HL-60 (cell line): Measurements from ENCODE around the gene TMEM240.

Experiments
- DNase-seq, 2 experiments: peaks; one replicate each; pipeline ENCODE4 v3.0.0-alpha.2; 2010 to 2020; ENCODE audit warnings: low read depth in 1 of 2, low spot score in 1 of 2
- H3K27ac ChIP-seq: fragments of 250-450 bp; sonication (Bioruptor Pico); replicated peaks from 2 replicates; pipeline ENCODE4 v1.5.1; 2020; ENCODE audit warnings: mild to moderate bottlenecking, moderate library complexity
- H3K27me3 ChIP-seq: fragments of 250-450 bp; sonication (Bioruptor Pico); 2 replicates; pipeline ENCODE4 v1.5.1; 2021; ENCODE audit warnings: mild to moderate bottlenecking, moderate library complexity; ENCODE audit not compliant: insufficient read depth, poor library complexity, severe bottlenecking
- H3K4me3 ChIP-seq: replicated peaks from 2 replicates; pipeline ENCODE4 v1.5.1; 2011; ENCODE audit warnings: mild to moderate bottlenecking, control low read depth, low read length; ENCODE audit not compliant: insufficient read depth
- CTCF ChIP-seq: IDR thresholded peaks from one replicate; pipeline ENCODE4 v1.5.1; 2011; ENCODE audit warnings: low read length, control low read depth, inconsistent platforms; ENCODE audit not compliant: insufficient read depth
- GABPA ChIP-seq: IDR thresholded peaks from 2 replicates; pipeline ENCODE4 v1.6.1; 2012; ENCODE audit warnings: low read depth
- POLR2AphosphoS5 ChIP-seq: IDR thresholded peaks from 2 replicates; pipeline ENCODE4 v1.6.1; 2012; ENCODE audit warnings: low read depth
- REST ChIP-seq: IDR thresholded peaks from 2 replicates; pipeline ENCODE4 v1.6.1; 2012; ENCODE audit warnings: low read depth; ENCODE audit not compliant: insufficient replicate concordance
- SPI1 ChIP-seq: IDR thresholded peaks from 2 replicates; pipeline ENCODE4 v1.6.1; 2012; ENCODE audit warnings: low read depth, mild to moderate bottlenecking, borderline replicate concordance

The TMEM240 gene

GRCh38 chr1:1573843-1574720, 33.7 kb upstream of the TMEM240 start:
- TF ChIP-seq POLR2AphosphoS5 (0 out of 2 replicates have a peak, but pooled peaks have one; percentile 12), SPI1 (peak; percentile 58; the same call in 1 of the 2 replicates), CTCF (no peak), GABPA (no peak), REST (peak; percentile 32)
- peak in 1 of 2 experiments; percentile 72 for DNase-seq
- peak overlapping the region; percentile 94 for H3K4me3 ChIP-seq
- no peaks in the 10 kb centered on the region for H3K27me3 ChIP-seq
- peak overlapping the region; percentile 97 for H3K27ac ChIP-seq

GRCh38 chr1:1569341-1569740, 28.9 kb upstream of the TMEM240 start:
- Histone ChIP-seq H3K27ac (no peak overlapping the region), H3K4me3 (no peak overlapping the region), H3K27me3 (no peaks in the 10 kb centered on the region)
- no peak for DNase-seq
- TF ChIP-seq SPI1 (no peak), GABPA (no peak), POLR2AphosphoS5 (no peak), REST (no peak)

- no peak for DNase-seq
- H3K4me3 ChIP-seq, result no peak overlapping the region
- H3K27me3 ChIP-seq, result no peaks in the 10 kb centered on the region
- no peak overlapping the region for H3K27ac ChIP-seq
- TF ChIP-seq POLR2AphosphoS5 (no peak), REST (no peak), CTCF (no peak), GABPA (no peak), SPI1 (no peak)
Observed at GRCh38 chr1:1567891-1568291, 27.5 kb upstream of the TMEM240 start.
